COLO829 (cell line): Measurements from ENCODE around the gene ZNF672.
"Not testable (repeated sequence)": the region's sequence is repeated elsewhere in the genome, so short reads cannot be mapped to it uniquely, and the experiment has no call there.

ENCODE experiments used
- DNase-seq: peaks from one replicate; pipeline ENCODE4 v3.0.0; 2012; ENCODE audit warnings: low spot score

ZNF672 gene

GRCh38 chr1:248837781-248838356 lies at the start of gene ZNF672:
Gene ZNF672, plus strand, starts transcription at chr1:248838224. Its CDS starts 9,051 bp downstream, at chr1:248847275.
- DNase-seq, result peak; percentile 98

- no peak for DNase-seq
Observed at GRCh38 chr1:248788327-248788726, 49.7 kb upstream of the ZNF672 start.

- DNase-seq, result not testable (repeated sequence)
Observed at GRCh38 chr1:248789337-248789736, 48.7 kb upstream of the ZNF672 start.

GRCh38 chr1:248790456-248790855 lies 47.6 kb upstream of the ZNF672 start:
- DNase-seq, result no peak

- no peak for DNase-seq
Observed at GRCh38 chr1:248791010-248791409, 47.0 kb upstream of the ZNF672 start.

- no peak for DNase-seq
Observed at GRCh38 chr1:248792342-248792741, 45.7 kb upstream of the ZNF672 start.

- DNase-seq, result no peak
Observed at GRCh38 chr1:248793592-248793991, 44.4 kb upstream of the ZNF672 start.

- DNase-seq, result not testable (repeated sequence)
Observed at GRCh38 chr1:248794663-248795062, 43.4 kb upstream of the ZNF672 start.

- DNase-seq, result no peak
Observed at GRCh38 chr1:248798791-248799190, 39.2 kb upstream of the ZNF672 start.

- no peak for DNase-seq
Observed at GRCh38 chr1:248800459-248800858, 37.6 kb upstream of the ZNF672 start.

- DNase-seq, result no peak
Observed at GRCh38 chr1:248802454-248802853, 35.6 kb upstream of the ZNF672 start.

- DNase-seq, result not testable (repeated sequence)
Observed at GRCh38 chr1:248803501-248803900, 34.5 kb upstream of the ZNF672 start.

GRCh38 chr1:248804771-248805681 lies 33.0 kb upstream of the ZNF672 start:
- DNase-seq, result no peak

- DNase-seq, result no peak
Observed at GRCh38 chr1:248805876-248806275, 32.1 kb upstream of the ZNF672 start.

GRCh38 chr1:248807067-248807737 lies 30.8 kb upstream of the ZNF672 start:
- peak; percentile 76 for DNase-seq

- no peak for DNase-seq
Observed at GRCh38 chr1:248808876-248809275, 29.1 kb upstream of the ZNF672 start.

- DNase-seq, result no peak
Observed at GRCh38 chr1:248810000-248810726, 27.9 kb upstream of the ZNF672 start.

- DNase-seq, result no peak
Observed at GRCh38 chr1:248810727-248811513, 27.1 kb upstream of the ZNF672 start.

GRCh38 chr1:248811514-248812490 lies 26.2 kb upstream of the ZNF672 start:
- DNase-seq, result no peak
